Natural killer cell (primary cell): ENCODE results near the gene ARF1. TPM values are rescaled to one million over a fixed set of nuclear protein-coding genes. Genes with fewer than 3 reads are reported as not detected.
A peak's percentile ranks its signal among the peaks of the same experiment; 100 is the strongest.

Source experiments
- ATAC-seq, 3 donors: fragments of 150-1000 bp in 2 of 3; fragments of 200-7000 bp in 1 of 3; cut with Tn5 transposase; 1 replicate in 1 of 3; 2 replicates in 2 of 3; pipeline ENCODE4 v1.10.0; 2021; ENCODE audit warnings: mild to moderate bottlenecking in 2 of 3, moderate library complexity in 2 of 3
- DNase-seq, 2 donors: peaks; one replicate each; pipeline versions ENCODE4 v3.0.0 to v3.0.0-alpha.2; 2013 to 2021; ENCODE audit warnings: mixed read lengths in 1 of 2
- H3K27ac ChIP-seq: one replicate; pipeline ENCODE4 v1.5.1; 2013; ENCODE audit warnings: mild to moderate bottlenecking, low read length
- H3K27me3 ChIP-seq: one replicate; pipeline ENCODE4 v1.6.1; 2013; ENCODE audit warnings: low read length; ENCODE audit not compliant: control insufficient read depth, insufficient read depth
- H3K36me3 ChIP-seq: one replicate; pipeline ENCODE4 v1.6.1; 2013; ENCODE audit warnings: low read length; ENCODE audit not compliant: control insufficient read depth, insufficient read depth
- H3K4me1 ChIP-seq: one replicate; pipeline ENCODE4 v1.6.1; 2013; ENCODE audit warnings: low read length; ENCODE audit not compliant: control insufficient read depth, insufficient read depth
- H3K4me3 ChIP-seq: one replicate; pipeline ENCODE4 v1.5.1; 2013; ENCODE audit warnings: low read length
- H3K9me3 ChIP-seq: one replicate; pipeline ENCODE4 v1.6.1; 2013; ENCODE audit warnings: low read length; ENCODE audit not compliant: control insufficient read depth, insufficient read depth
- H3K27ac Mint-ChIP-seq, 2 donors: one replicate each; pipeline ENCODE4 v1.8.0; 2022; ENCODE audit warnings: mild to moderate bottlenecking in 2 of 2, mixed read lengths in 2 of 2, moderate library complexity in 1 of 2
- H3K27me3 Mint-ChIP-seq, 2 donors: one replicate each; pipeline ENCODE4 v1.8.0; 2022; ENCODE audit warnings: low read depth in 2 of 2, mixed read lengths in 2 of 2
- H3K36me3 Mint-ChIP-seq: one replicate; pipeline ENCODE4 v1.8.0; 2022; ENCODE audit warnings: mixed read lengths
- H3K4me1 Mint-ChIP-seq, 2 donors: one replicate each; pipeline ENCODE4 v1.8.0; 2022; ENCODE audit warnings: mixed read lengths in 2 of 2
- H3K4me3 Mint-ChIP-seq: one replicate; pipeline ENCODE4 v1.8.0; 2022; ENCODE audit warnings: mild to moderate bottlenecking, moderate library complexity, mixed read lengths
- H3K9me3 Mint-ChIP-seq, 2 donors: one replicate each; pipeline ENCODE4 v1.8.0; 2022; ENCODE audit warnings: mixed read lengths in 2 of 2
- WGBS: methylation state at CpG from one replicate; pipeline ENCODE4 v1.1.7; 2013; ENCODE audit warnings: missing lambda C conversion rate; ENCODE audit not compliant: insufficient coverage; 5-methylcytosine and 5-hydroxymethylcytosine counted together
- intact Hi-C: fragments of 100-400 bp; cut with micrococcal nuclease; formaldehyde crosslinking; loops from one replicate; pipeline ENCODE4 v1.14.2; 2022
- total RNA-seq, 4 donors: library from RNA; stranded (reverse); fragments of 120-200 nt in 1 of 4; gene quantifications; one replicate each; pipeline versions ENCODE4 v1.2.3 to v1.2.4, GENCODE V29; 2013 to 2022
- TF ChIP-seq, protein P1 (sequence below): fragments of 200-600 bp; IDR thresholded peaks from one replicate; pipeline ENCODE4 v1.8.0; 2022; ENCODE audit warnings: antibody characterized with exemption

ARF1 gene
- total RNA-seq, 3 donors from 2014 or later (not counting 1 experiment from before 2014, with no cell fraction given), result 368 to 427 (median 424) TPM

DNA sequence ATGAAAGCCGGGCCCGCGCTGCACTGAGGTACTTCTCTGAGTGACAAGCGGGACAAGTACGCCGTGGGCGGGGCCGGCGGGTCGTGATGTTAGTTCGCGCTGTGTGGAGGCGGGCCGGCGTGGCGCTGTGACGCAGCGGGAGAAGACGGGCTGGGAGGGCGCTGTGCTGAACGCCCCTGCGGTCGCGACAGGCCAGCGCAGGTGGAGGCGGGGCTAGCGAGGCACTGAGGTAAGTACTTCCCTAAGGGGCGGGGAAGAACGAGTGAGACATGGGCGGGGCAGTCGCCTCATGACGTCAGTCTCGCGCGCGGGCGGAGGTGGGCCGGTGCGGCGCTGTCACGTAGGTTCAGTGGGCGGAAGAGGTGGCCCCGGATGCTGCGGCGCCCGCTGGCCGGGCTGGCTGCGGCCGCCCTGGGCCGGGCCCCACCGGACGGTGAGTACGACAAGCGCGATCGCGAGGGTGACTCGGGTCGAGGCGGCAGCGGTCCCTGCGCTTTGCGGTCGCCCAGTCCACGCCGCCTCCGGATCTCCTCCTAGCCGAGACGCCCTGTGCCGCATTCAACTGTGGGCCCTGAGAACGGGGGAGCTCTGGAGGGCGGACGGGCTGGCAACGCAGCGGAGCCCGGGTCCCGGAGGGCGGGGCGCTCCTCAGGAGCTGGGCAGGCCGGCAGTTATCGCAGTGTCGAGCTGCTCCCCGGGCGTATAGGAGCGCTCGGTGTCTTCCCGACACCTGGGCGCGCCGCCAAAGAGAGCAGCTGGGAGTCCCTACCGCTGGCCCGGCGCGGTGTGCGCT is 57.6 kb downstream of the ARF1 start, which contains the start of gene GUK1:
Gene GUK1, plus strand, starts transcription at position 349 of the 793 bp plus-strand sequence. Its CDS starts 24 bp downstream, at position 373.
- H3K4me3 Mint-ChIP-seq, result peak within 1 kb of the TSS; percentile 98
- no peaks in the 10 kb centered on the region for H3K36me3 Mint-ChIP-seq
- ATAC-seq (peak; percentile 83 to 95 (median 86)), DNase-seq (peak; percentile 100)
- peaks cover 22 to 51% of the 10 kb centered on the region in 2 donors for H3K4me1 Mint-ChIP-seq
- no peaks in the 10 kb centered on the region for H3K27me3 Mint-ChIP-seq
- H3K9me3 Mint-ChIP-seq, result no peaks in the 10 kb centered on the region
- under 1% methylated on average over 95 of the region's 95 CpGs for WGBS
- Histone ChIP-seq H3K27ac (peak within 1 kb of the TSS; percentile 99), H3K9me3 (no peaks in the 10 kb centered on the region), H3K27me3 (no peaks in the 10 kb centered on the region), H3K36me3 (peaks cover 2% of the 10 kb centered on the region), H3K4me1 (peaks cover 64% of the 10 kb centered on the region), H3K4me3 (peak within 1 kb of the TSS; percentile 99)
- TF ChIP-seq, protein P1, sequence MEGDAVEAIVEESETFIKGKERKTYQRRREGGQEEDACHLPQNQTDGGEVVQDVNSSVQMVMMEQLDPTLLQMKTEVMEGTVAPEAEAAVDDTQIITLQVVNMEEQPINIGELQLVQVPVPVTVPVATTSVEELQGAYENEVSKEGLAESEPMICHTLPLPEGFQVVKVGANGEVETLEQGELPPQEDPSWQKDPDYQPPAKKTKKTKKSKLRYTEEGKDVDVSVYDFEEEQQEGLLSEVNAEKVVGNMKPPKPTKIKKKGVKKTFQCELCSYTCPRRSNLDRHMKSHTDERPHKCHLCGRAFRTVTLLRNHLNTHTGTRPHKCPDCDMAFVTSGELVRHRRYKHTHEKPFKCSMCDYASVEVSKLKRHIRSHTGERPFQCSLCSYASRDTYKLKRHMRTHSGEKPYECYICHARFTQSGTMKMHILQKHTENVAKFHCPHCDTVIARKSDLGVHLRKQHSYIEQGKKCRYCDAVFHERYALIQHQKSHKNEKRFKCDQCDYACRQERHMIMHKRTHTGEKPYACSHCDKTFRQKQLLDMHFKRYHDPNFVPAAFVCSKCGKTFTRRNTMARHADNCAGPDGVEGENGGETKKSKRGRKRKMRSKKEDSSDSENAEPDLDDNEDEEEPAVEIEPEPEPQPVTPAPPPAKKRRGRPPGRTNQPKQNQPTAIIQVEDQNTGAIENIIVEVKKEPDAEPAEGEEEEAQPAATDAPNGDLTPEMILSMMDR, result no peak
- intact Hi-C loops, result loop anchor here (1.0 kb wide), 2 partner anchors 25 to 31 kb away; partner anchors contain the start of genes IBA57 and MRPL55
- peak within 1 kb of the TSS; percentile 95 to 96 for H3K27ac Mint-ChIP-seq

- TF ChIP-seq, protein P1, result no peak
- Histone ChIP-seq H3K4me3 (peak overlapping the region; percentile 99), H3K4me1 (peaks cover 70% of the 10 kb centered on the region), H3K9me3 (no peaks in the 10 kb centered on the region), H3K27ac (peak overlapping the region; percentile 99), H3K27me3 (no peaks in the 10 kb centered on the region), H3K36me3 (peaks cover 8% of the 10 kb centered on the region)
- 5% methylated on average over 25 of the region's 25 CpGs for WGBS
- ATAC-seq, result no peak
- intact Hi-C loops, result loop anchor here (1.0 kb wide), 2 partner anchors 25 to 31 kb away; partner anchors contain the start of genes IBA57 and MRPL55
- Mint-ChIP-seq H3K27ac (peak overlapping the region; percentile 95 to 96), H3K27me3 (no peaks in the 10 kb centered on the region), H3K9me3 (no peaks in the 10 kb centered on the region), H3K4me1 (peaks cover 22 to 54% of the 10 kb centered on the region in 2 donors), H3K4me3 (peak overlapping the region; percentile 98), H3K36me3 (no peaks in the 10 kb centered on the region)
- peak in 1 of 2 donors; percentile 47 for DNase-seq
These were observed 58.3 kb downstream of the ARF1 start for GRCh38 chr1:228140724-228141225.

DNA sequence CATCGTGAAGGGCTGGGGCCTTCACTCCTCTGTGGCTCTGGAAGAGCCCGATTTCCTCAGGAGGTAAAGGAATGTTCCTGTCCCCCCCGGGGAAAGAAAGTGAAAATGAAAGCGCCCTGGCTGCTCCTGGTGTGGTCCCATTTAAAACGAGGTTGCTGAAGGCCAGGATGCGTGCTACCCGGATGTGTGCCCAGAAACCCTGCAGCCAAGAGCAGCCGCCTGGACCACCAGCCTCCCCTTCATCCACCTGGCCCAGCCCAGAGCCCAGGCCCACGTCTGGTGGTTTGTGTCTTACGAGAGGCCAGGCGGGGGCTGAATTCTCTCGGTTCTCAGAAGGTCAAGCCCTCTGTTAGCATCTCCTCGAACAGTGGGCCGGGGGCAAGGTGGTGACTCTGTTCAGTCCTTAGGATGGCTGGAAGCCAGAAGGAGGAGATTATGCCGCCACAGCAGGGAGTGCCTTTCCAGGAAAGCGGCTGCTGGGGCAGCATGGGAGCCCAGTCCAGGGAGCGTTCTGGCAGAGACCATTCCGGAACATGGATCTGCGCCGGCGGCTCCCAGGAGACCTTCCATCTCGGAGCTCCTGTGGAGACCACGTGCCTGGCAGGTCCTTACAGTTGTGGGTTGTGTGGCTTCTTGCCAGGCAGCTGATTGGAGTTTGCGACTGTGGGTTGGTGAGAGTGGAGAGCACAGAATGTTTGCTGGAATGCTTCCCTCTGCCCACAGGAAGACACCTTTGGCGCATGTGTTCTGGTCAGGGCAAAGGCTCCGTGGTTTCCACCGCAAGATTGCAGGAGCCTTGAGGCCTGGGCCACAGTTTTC is 58.9 kb downstream of the ARF1 start:
- H3K9me3 Mint-ChIP-seq, result no peaks in the 10 kb centered on the region
- no peaks in the 10 kb centered on the region for H3K27me3 Mint-ChIP-seq
- Histone ChIP-seq H3K9me3 (no peaks in the 10 kb centered on the region), H3K27ac (peak overlapping the region; percentile 99), H3K4me3 (peak overlapping the region; percentile 99), H3K27me3 (no peaks in the 10 kb centered on the region), H3K36me3 (peaks cover 13% of the 10 kb centered on the region), H3K4me1 (peaks cover 67% of the 10 kb centered on the region)
- peak overlapping the region; percentile 95 to 96 for H3K27ac Mint-ChIP-seq
- H3K36me3 Mint-ChIP-seq, result no peaks in the 10 kb centered on the region
- peak overlapping the region; percentile 98 for H3K4me3 Mint-ChIP-seq
- TF ChIP-seq, protein P1, result no peak
- ATAC-seq (no peak), DNase-seq (peak; percentile 16 to 67)
- H3K4me1 Mint-ChIP-seq, result peaks cover 22 to 56% of the 10 kb centered on the region in 2 donors
- intact Hi-C loops, result no loop called here
- WGBS, result 42% methylated on average over 27 of the region's 27 CpGs
